GM19351 (cell line): ENCODE measurements around the gene MINDY1.

ENCODE experiments used
- ATAC-seq: cut with Tn5 transposase; IDR thresholded peaks from one replicate; pipeline ENCODE4 v1.9.1; 2021; ENCODE audit warnings: mild to moderate bottlenecking, moderate library complexity; ENCODE audit not compliant: unreplicated experiment

The MINDY1 gene, protein sequence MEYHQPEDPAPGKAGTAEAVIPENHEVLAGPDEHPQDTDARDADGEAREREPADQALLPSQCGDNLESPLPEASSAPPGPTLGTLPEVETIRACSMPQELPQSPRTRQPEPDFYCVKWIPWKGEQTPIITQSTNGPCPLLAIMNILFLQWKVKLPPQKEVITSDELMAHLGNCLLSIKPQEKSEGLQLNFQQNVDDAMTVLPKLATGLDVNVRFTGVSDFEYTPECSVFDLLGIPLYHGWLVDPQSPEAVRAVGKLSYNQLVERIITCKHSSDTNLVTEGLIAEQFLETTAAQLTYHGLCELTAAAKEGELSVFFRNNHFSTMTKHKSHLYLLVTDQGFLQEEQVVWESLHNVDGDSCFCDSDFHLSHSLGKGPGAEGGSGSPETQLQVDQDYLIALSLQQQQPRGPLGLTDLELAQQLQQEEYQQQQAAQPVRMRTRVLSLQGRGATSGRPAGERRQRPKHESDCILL

GRCh38 chr1:151006327-151007052 lies at the start of gene MINDY1:
TSS of gene MINDY1 (minus strand) at chr1:151006902. CDS start at chr1:151002617, 4,285 bp downstream.
- ATAC-seq = no peak

GRCh38 chr1:151056149-151056548 lies 49.4 kb upstream of the MINDY1 start:
- ATAC-seq = no peak

GRCh38 chr1:151055581-151055980 lies 48.9 kb upstream of the MINDY1 start:
- no peak for ATAC-seq

- ATAC-seq = no peak
Measured at GRCh38 chr1:151054971-151055547, 48.4 kb upstream of the MINDY1 start.

GRCh38 chr1:151051356-151052009 lies 44.8 kb upstream of the MINDY1 start:
- ATAC-seq = no peak

DNA sequence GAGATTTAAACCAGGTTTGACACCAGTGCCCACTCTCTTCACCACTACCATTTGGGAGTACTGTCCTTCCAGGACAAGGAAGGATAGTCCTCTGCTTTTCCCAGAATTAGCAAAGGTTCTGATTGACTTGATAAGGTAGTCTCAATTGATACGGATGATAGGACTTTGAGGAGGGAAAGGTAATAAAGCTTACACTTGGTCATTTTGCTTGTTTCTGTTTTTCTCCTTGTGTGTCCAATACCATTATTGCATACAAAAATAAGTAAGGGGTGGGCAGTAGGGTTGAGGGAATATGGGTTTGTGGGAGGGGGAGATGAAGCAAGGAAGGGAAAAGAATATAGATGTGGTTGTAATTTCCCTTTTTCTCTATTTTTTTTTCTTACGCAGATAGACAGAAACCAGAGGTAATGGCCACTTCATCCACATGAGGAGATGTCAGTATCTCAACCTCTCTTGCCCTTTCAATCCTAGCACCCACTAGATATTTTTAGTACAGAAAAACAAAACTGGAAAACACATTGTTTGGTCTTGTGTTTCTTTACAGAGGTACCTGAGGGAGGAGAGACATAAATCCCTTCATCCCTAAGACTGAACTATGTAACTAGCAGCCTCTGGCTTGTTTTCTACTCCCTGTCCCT lies 43.5 kb upstream of the MINDY1 start:
- no peak for ATAC-seq

GRCh38 chr1:151049458-151049857 lies 42.8 kb upstream of the MINDY1 start:
- ATAC-seq = no peak

DNA sequence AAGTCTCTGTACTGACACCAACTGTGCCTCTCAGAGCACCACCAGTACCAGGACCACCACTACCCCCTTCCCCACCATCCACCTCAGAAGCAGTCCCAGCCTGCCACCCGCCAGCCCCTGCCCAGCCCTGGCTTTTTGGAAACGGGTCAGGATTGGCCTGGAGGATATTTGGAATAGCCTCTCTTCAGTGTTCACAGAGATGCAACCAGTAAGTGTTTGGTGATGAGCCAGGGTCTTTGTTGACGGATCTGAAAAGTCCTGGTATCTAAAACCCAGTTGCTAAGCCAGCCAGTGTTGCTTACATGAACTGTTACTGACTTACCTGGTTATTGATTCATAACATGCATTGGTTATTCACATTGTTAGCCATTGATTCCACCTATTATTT lies 41.9 kb upstream of the MINDY1 start:
- no peak for ATAC-seq

DNA sequence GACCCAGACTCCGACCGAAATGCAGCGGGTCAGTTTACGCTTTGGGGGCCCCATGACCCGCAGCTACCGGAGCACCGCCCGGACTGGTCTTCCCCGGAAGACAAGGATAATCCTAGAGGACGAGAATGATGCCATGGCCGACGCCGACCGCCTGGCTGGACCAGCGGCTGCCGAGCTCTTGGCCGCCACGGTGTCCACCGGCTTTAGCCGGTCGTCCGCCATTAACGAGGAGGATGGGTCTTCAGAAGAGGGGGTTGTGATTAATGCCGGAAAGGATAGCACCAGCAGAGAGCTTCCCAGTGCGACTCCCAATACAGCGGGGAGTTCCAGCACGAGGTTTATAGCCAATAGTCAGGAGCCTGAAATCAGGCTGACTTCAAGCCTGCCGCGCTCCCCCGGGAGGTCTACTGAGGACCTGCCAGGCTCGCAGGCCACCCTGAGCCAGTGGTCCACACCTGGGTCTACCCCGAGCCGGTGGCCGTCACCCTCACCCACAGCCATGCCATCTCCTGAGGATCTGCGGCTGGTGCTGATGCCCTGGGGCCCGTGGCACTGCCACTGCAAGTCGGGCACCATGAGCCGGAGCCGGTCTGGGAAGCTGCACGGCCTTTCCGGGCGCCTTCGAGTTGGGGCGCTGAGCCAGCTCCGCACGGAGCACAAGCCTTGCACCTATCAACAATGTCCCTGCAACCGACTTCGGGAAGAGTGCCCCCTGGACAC lies 41.4 kb upstream of the MINDY1 start:
- peak; percentile 74 for ATAC-seq

GRCh38 chr1:151047591-151047924 lies 40.9 kb upstream of the MINDY1 start, which contains the start of gene C1orf56:
TSS of gene C1orf56 (plus strand) at chr1:151047751. CDS start at chr1:151047848, 97 bp downstream.
- peak; percentile 53 for ATAC-seq

DNA sequence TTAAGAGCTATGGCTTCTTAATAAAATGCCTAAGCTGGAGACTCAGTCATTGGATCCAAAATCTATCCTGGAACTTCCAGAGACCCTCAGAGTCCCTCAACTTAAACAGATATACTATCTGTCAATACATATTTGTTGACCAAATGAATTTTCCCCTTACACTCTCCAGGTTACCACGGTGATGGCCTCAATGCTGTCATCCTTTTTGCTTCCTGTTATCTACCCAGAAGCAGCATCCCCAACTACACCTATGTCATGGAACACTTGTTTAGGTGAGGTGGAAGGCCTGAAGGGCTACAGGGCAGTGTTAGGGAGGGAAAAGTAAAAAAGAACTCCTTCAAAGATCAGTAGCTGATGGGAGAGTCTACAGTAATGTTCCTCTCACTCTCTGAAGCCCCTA lies 36.5 kb upstream of the MINDY1 start:
- no peak for ATAC-seq

- ATAC-seq = no peak
Measured at GRCh38 chr1:151039521-151039920, 32.8 kb upstream of the MINDY1 start.

- no peak for ATAC-seq
Measured at GRCh38 chr1:151037032-151037431, 30.3 kb upstream of the MINDY1 start.

DNA sequence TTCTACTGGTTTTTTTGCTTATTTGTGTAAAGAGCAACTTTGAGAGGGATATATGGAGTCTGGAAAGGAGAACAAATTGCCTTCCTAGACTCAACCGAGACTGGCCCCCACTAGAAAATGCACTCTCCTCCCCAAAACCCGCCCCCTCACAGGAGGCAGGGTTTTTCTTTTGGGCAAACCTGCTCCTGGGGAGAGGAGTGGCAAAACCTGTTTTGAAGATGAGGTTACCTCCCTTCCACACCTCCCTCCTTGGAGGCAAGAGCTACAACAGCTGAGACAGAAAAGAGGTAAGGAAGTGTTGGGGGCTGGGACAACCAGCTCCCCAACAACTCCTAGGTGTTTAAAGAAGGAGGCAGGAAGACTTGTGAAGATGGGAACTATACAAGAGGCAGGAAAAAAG lies 29.7 kb upstream of the MINDY1 start, which contains the start of gene BNIPL:
TSS of gene BNIPL (plus strand) at position 231 of the 400 bp plus-strand sequence. CDS start at position 371, 140 bp downstream.
- no peak for ATAC-seq

DNA sequence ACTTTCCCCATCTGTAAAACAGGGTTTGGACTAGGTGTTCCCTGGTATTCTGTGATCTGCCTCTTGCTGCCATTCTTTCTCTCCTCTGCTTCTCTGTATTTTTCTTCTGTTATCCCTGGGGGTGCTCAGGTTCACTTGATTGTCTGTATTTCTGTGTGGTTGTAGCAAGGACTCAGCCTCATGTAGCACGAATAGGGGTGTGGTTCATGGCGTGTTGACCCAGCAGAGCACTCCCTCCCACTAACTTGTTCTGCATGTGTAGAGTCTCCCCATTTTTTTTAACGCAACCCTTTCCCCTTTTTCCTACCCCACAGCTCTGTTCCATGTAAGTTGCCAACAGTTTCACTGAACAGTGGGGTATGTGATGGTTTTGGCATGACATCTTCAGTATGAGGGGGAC lies 28.5 kb upstream of the MINDY1 start:
- no peak for ATAC-seq

DNA sequence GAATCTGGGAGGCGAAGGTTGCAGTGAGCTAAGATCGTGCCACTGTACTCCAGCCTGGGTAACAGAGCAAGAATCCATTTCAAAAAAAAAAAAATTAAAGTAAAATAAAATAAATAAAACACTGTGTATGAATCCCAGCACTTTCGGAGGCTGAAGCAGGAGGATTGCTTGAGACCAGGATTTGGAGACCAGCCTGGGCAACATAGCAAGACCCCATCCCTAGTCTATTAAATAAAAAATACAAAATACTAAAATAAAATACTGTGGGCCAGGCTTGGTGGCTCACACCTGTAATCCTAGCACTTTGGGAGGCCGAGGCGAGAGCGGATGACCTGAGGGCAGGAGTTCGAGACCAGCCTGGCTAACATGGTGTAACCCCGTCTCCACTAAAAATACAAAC lies 25.5 kb upstream of the MINDY1 start:
- ATAC-seq = no peak

DNA sequence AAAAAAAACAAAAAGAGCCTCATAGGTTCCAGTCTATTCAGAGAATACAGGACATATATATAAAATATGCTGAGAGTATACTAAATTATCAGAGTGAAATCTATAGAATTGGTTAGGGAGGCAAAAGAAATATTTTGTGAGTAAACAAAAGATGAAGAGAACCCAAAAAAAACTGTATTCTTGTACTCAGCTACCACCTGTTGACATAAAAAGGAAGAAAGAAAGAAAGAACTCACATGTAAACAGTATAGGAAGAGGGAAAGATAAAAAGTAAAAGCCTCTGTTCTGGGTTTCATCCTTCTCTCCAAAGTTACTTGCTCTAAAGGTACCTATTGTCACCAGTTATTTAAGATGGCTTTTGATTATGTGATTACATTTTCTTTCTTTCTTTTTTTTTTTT lies 19.8 kb upstream of the MINDY1 start:
- ATAC-seq = no peak

DNA sequence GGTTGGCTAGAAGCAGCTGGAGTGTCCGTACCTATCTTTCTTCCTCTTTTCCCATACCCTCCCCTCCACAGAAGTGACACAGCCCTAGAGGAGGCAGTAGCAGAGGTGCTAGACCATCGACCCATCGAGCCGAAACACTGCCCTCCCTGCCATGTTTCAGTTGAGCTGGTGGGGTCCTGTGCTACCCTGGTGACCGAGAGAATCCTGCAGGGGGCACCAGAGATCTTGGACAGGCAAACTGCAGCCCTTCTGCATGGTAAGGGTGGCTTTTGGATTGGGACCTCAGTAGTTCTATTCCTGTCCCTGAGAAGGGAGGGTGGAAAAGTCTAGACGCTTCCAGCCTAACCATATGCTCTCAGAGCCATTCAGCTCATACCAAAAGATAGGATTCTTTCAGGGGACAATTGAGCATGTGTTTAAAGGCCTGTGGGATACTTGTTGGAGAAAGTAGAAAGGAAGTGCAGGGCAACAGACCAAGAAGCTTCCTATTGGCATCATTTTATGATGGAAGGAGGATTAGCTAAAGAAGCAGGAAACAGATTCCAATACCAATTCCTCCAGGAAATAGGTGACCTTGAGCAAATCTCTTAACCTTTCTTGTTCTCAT lies 17.9 kb upstream of the MINDY1 start:
- ATAC-seq = no peak

GRCh38 chr1:151013518-151013917 lies 6.8 kb upstream of the MINDY1 start:
- no peak for ATAC-seq
